KBM-7 (cell line): Measurements from ENCODE around the gene IKZF4.
"Not testable (repeated sequence)": the region's sequence is repeated elsewhere in the genome, so short reads cannot be mapped to it uniquely, and the experiment has no call there.

Experiments used
- DNase-seq: peaks from one replicate; pipeline ENCODE4 v3.0.0-alpha.2; 2015
- in situ Hi-C: fragments of 300-500 bp; cut with MboI; formaldehyde crosslinking; loops from 2 replicates; pipeline ENCODE4 v1.14.3; 2020; ENCODE audit warnings: low sequenced_read_pairs, low pct_unique_long_range_greater_than_20kb, mixed read lengths

The IKZF4 gene

GRCh38 chr12:56020423-56021184 lies at the start of gene IKZF4:
TSS of gene IKZF4 (plus strand) at chr12:56021043. CDS start at chr12:56021494, 451 bp downstream.
- in situ Hi-C loops, result no loop called here
- DNase-seq, result peak; percentile 84

GRCh38 chr12:55972042-55972441 lies 48.8 kb upstream of the IKZF4 start:
- in situ Hi-C loops, result no loop called here
- no peak for DNase-seq

GRCh38 chr12:55972456-55972855 lies 48.4 kb upstream of the IKZF4 start:
- no peak for DNase-seq
- in situ Hi-C loops, result no loop called here

- DNase-seq, result no peak
- in situ Hi-C loops, result no loop called here
Observed at GRCh38 chr12:55972911-55973598, 47.8 kb upstream of the IKZF4 start.

- in situ Hi-C loops, result no loop called here
- peak; percentile 100 for DNase-seq
Observed at GRCh38 chr12:55973599-55974307, 47.1 kb upstream of the IKZF4 start, which contains the start of gene RAB5B. TSS of gene RAB5B (plus strand) at chr12:55974078. CDS start at chr12:55986961, 12,883 bp downstream.

- in situ Hi-C loops, result no loop called here
- peak; percentile 33 for DNase-seq
Observed at GRCh38 chr12:55974308-55974730, 46.5 kb upstream of the IKZF4 start.

GRCh38 chr12:55978393-55978792 lies 42.5 kb upstream of the IKZF4 start:
- in situ Hi-C loops, result no loop called here
- no peak for DNase-seq

GRCh38 chr12:55979069-55979468 lies 41.8 kb upstream of the IKZF4 start:
- no peak for DNase-seq
- in situ Hi-C loops, result no loop called here

DNA sequence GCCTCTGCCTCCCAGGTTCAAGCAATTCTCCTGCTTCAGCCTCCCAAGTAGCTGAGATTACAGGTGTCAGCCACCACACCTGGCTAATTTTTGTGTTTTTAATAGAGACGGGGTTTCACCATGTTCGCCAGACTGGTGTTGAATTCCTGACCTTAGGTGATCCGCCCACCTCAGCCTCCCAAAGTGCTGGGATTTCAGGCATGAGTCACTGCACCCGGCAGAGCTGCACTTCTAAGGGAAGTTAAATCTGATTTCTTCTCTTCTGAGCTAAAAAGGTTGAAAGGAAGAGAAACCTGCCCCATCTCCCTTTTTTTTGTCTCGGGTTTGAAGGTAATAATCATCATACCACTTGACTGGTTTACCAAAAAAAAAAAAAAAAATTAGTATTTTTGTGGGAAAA lies 39.0 kb upstream of the IKZF4 start:
- DNase-seq, in situ Hi-C loops: not testable (repeated sequence)

GRCh38 chr12:55982319-55982936 lies 38.4 kb upstream of the IKZF4 start:
- DNase-seq, result peak; percentile 90
- in situ Hi-C loops, result no loop called here

DNA sequence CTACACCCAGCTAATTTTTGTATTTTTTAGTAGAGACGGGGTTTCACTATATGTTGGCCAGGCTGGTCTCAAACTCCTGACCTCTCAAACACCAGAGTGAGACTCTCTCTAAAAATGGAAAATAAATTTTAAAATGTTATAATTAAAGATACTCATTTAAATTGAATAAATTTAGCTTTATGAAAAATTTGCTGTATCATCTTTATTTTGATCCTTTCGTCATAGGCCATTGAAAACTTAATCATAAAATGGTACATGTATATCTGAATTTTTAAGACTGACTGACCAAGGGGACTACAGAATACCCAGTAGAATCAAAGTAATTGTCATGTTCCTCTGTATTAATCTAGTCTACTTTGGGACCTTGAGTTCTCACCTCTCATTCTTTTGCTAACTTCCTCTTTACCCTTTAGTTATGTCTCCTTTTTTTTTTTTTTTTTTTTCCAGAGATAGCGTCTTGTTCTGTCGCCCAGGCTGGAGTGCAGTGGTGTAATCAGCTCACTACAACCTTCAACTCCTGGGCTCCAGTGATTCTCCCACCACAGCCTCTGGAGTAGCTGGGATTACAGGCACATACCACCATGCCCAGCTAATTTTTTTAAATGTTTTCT lies 37.5 kb upstream of the IKZF4 start:
- peak; percentile 79 for DNase-seq
- in situ Hi-C loops, result no loop called here

- no peak for DNase-seq
- in situ Hi-C loops, result no loop called here
Observed at GRCh38 chr12:55984861-55985260, 36.0 kb upstream of the IKZF4 start.

DNA sequence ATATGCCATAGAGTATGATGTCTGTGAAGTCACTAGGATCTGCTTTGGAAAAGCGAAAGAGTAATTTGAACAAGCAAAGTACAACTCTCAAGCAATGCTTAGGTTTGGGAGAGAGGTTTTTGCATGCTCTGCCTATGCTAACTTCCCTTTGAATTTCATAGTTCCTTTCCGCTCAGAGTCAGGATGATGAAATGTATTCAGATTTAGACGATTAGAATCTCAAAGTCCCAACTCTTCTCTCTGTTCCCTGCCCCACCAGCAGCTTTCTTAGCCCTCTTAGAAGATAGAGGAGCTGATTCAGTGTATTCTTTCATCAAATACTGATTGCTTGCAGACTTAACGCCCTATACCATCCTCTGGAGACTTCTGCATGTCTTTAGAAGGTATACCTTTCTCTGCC lies 35.5 kb upstream of the IKZF4 start:
- no peak for DNase-seq
- in situ Hi-C loops, result no loop called here

DNA sequence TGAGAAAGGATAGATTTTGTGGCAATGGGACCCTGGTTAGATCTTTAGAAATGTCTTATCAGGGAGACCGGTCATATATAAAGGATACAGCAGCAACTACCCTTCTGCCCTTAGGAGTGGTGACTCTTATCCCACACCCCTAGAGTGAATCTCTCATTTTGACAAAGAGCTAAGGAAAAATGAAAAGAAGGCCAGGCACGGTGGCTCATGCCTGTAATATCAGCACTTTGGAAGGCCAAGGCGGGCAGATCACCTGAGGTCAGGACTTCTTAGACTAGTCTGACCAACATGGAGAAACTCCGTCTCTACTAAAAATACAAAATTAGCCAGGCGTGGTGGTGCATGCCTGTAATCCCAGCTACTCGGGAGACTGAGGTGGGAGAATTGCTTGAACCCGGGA lies 34.9 kb upstream of the IKZF4 start:
- in situ Hi-C loops, DNase-seq: not testable (repeated sequence)

DNA sequence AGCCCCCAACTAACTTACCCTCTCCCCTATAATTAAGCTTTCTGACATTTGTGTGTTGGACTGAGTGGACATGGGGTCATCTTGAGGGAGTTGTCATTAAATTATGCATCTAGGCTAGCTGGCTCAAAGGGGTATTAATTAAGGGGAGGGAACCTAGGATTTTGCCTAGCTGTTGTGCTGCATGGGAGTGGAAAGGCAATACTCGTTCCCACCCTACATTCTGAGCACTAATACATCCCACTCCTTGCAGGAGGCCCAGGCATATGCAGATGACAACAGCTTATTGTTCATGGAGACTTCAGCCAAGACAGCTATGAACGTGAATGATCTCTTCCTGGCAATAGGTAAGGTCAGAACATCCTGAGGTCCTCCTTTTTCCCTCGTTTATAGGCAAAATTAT lies 29.7 kb upstream of the IKZF4 start:
- no peak for DNase-seq
- in situ Hi-C loops, result no loop called here

GRCh38 chr12:55993230-55993853 lies 27.5 kb upstream of the IKZF4 start:
- no peak for DNase-seq
- in situ Hi-C loops, result no loop called here

DNA sequence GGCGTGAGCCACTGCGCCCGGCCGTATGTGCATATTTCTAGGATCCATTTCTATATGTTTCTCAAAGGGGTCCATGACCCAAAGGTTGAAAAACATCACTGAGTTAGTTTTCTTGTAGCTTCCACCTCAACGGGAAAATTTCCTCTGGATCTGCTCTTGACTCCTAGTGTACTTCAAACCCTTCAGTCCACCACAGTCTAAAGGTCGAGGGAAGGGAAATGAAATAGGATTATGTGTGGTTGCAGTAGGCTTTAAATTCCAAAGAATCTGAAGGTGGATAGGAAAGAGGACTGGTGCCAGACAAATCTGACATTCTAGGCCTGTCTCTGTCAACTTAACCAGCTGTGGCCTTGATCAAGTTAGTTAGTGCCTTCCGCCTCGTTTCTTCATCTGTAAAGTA lies 25.5 kb upstream of the IKZF4 start:
- in situ Hi-C loops, result no loop called here
- no peak for DNase-seq

- in situ Hi-C loops, result no loop called here
- DNase-seq, result peak; percentile 70
Observed at GRCh38 chr12:55996201-55996714, 24.6 kb upstream of the IKZF4 start.
